Measurements from ENCODE around the gene MALRD1.

DNA sequence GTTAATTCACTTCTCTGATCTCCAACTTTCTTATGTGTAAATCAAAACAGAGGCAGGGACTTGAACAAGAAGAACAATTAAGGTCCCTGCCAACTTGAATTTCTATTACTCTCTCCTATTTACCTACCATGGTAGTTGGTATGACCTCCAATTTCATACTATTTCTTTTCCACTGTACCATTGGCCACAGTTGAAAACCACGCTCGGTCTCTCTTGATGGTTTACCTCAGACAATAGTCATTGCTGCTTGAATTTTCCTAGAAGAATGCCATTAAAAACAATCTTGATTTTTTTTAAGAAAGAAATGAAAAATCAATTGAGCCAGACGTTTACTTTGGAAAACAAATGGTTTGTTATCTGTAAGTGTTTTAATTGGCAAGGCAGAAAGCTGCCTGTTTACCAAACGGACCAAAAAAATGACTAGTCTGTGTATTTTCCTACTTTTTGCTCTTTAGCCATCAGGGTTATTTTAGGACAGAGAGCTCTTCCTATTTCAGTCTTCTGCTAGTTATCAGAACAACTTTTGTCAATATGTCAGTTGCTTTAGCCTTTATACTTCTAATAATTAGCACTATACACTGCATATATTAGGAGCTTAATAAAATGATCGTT lies 610.1 kb downstream of the MALRD1 start:
- TF ChIP-seq EP300 (IDR thresholded peaks at IDR 0.05; ENCODE audit: low read depth), result no peak
- TF ChIP-seq CTCF (IDR thresholded peaks at IDR 0.05), result no peak
- no peak for TF ChIP-seq POLR2A (IDR thresholded peaks at IDR 0.05)
- no peak for TF ChIP-seq POLR2AphosphoS5 (IDR thresholded peaks at IDR 0.05)
